Neural progenitor cell (in vitro differentiated cells): Measurements from ENCODE around the gene WWC1.

Experiments
- EZH2 ChIP-seq: fragments of 200-600 bp; sonication (generic); IDR thresholded peaks from 2 replicates; pipeline ENCODE4 v1.6.1; 2017; ENCODE audit warnings: antibody characterized with exemption, mild to moderate bottlenecking, moderate library complexity
- EZH2phosphoT487 ChIP-seq: fragments of 200-600 bp; sonication (generic); IDR thresholded peaks from 2 replicates; pipeline ENCODE4 v1.6.1; 2017; ENCODE audit warnings: antibody characterized with exemption
- TF ChIP-seq, protein P1 (sequence below): fragments of 200-600 bp; sonication (generic); IDR thresholded peaks from 2 replicates; pipeline ENCODE4 v1.5.1; 2017; ENCODE audit warnings: antibody characterized with exemption, mild to moderate bottlenecking

DNA sequence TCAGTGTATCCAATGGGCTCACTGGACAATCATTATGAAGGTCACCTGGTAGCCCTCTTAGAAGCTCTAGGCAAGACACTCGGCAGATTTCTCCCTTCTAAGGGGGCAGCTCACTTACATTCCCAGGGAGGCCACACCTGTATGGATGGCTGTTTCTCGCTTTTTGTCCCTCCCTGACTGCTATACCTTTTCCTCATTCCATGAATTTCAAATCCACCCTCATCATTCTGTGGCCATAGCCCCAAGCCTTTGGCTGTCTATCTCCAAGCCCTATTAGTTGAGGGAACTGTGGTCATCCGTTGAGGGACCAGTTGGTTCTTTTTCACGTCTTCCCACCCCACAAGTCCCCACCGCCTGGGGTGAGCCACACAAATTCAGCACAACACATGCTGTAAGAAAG lies 109.8 kb downstream of the WWC1 start:
- TF ChIP-seq, protein P1, sequence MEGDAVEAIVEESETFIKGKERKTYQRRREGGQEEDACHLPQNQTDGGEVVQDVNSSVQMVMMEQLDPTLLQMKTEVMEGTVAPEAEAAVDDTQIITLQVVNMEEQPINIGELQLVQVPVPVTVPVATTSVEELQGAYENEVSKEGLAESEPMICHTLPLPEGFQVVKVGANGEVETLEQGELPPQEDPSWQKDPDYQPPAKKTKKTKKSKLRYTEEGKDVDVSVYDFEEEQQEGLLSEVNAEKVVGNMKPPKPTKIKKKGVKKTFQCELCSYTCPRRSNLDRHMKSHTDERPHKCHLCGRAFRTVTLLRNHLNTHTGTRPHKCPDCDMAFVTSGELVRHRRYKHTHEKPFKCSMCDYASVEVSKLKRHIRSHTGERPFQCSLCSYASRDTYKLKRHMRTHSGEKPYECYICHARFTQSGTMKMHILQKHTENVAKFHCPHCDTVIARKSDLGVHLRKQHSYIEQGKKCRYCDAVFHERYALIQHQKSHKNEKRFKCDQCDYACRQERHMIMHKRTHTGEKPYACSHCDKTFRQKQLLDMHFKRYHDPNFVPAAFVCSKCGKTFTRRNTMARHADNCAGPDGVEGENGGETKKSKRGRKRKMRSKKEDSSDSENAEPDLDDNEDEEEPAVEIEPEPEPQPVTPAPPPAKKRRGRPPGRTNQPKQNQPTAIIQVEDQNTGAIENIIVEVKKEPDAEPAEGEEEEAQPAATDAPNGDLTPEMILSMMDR: no peak
- no peak for TF ChIP-seq EZH2phosphoT487
- no peak for TF ChIP-seq EZH2
